Tibial nerve (tissue), 4 donors: ENCODE data around the gene RBM45.

Source experiments
- CTCF ChIP-seq, 5 experiments: fragments of 200-600 bp in 3 of 5; fragments of 450-650 bp in 2 of 5; sonication (generic) in 3 of 5; IDR thresholded peaks; one replicate each; pipeline ENCODE4 v1.5.1; 2016 to 2019; ENCODE audit warnings: antibody characterized with exemption in 5 of 5, mild to moderate bottlenecking in 3 of 5, moderate library complexity in 2 of 5
- EP300 ChIP-seq, 2 donors: sonication (generic); formaldehyde crosslinking; IDR thresholded peaks; one replicate each; pipeline ENCODE4 v1.6.1; 2017; ENCODE audit warnings: antibody characterized with exemption in 2 of 2, mild to moderate bottlenecking in 1 of 2
- POLR2A ChIP-seq, 2 donors: fragments of 450-650 bp; IDR thresholded peaks; one replicate each; pipeline ENCODE4 v1.6.1; 2017; ENCODE audit warnings: antibody characterized with exemption in 2 of 2, mild to moderate bottlenecking in 2 of 2, moderate library complexity in 2 of 2

GRCh38 chr2:178105566-178105965 is 6.7 kb upstream of the RBM45 start:
- no peak for TF ChIP-seq CTCF (IDR thresholded peaks at IDR 0.05)
- no peak for TF ChIP-seq POLR2A (IDR thresholded peaks at IDR 0.05)
- TF ChIP-seq EP300 (IDR thresholded peaks at IDR 0.05): no peak
